Measurements from ENCODE around the gene ZBTB18.

Gene ZBTB18

DNA sequence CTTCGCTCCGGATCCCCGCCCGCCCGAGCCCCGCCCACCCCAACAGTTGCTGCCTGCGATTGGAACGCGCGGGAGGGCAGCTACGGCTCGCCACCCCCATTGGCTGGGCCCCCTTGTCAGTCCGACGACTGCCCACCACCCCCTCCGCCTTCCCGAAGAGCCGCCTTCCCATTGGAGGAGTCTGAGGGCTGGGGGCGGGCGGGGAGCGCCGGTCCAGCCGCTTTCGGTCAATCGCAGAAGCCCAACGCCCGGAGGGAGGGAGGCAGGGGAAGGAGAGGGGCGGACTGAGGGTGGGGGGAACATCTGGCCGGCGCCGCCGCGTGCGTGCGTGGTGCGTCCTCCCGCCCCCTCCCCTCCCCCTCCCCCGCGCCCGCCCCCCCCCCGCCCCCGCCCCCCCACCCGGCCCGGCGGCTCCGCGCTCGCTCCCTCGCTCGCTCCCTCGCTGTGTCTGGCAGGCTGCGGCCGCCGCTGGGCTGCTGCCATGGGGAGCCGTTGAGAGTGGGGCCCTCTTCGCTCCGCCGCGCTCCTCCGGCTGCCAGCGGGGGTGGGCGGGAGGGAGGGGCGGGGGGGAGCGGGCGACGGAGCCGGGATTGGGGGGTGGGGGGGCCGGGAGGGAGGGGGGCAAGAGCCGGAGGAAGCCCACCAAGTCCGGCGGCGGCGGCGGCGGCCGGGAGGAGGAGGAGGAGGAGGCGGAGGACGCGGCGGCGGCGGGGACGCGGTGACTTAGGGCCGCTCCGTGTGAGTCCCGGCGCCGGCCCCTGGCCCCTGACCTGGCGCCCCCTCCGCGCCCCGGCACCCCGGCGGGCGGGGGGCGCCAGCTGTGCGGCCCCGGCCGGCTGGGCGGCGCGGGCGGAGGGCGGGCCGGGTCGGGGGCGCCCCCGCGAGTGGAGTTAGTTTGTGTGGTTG, 2.6 kb upstream of the ZBTB18 start:
- H3K9me3 ChIP-seq (ENCODE audit: control insufficient read depth, insufficient read depth, low read length), result no peaks in the 10 kb centered on the region
- H3K9ac ChIP-seq (ENCODE audit: low read depth, low read length), result peak overlapping the region; percentile 65; the same call in 1 of the 2 replicates
- H3K36me3 ChIP-seq (ENCODE audit: insufficient read depth, low read length), result no peaks in the 10 kb centered on the region
- peaks cover 28% of the 10 kb centered on the region; the same call in 1 of the 2 replicates for H3K4me1 ChIP-seq (ENCODE audit: insufficient read depth, low read length)

DNA sequence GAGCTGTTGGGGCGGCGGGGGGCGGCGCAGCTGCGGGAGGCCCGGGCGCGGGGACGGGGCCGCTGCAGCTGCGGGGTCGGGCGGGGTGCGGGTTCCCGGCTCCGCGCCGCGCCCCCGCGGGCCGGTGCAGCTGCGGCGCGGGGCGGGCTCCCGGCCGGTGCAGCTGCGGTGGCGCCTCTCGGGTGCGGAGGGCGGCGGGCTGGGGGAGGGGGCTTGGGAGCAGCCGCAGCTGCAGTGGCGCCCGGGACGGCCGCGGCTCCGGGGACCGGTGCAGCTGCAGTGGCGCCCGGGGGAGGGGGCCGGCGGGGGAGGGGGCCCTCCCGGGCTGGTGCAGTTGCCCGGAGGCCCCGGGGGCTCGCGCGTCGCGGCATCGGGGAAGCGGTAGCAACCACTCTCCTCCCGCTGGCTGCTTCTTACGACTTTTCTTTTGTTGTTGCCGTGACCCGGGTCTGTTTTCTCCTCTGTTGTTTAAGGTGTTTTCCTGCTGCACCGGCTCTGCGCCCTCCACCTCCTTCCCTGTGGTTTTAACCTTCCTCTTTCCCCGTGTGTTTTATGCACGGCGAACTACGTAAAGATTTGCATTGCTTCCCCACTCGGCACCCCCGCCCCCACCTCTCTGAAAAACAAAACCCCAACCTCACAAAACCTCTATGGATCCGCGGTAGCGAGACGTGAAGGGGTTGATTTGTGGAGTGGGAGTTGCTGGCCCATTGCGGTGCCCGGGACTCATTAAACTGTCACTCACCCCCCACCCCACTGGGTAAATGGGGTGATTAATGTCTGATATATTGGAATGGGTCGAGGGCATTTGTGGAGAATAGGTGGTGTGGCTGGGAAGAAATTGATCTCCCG, 1.7 kb upstream of the ZBTB18 start:
- peaks cover 28% of the 10 kb centered on the region; the same call in 1 of the 2 replicates for H3K4me1 ChIP-seq (ENCODE audit: insufficient read depth, low read length)
- no peaks in the 10 kb centered on the region for H3K9me3 ChIP-seq (ENCODE audit: control insufficient read depth, insufficient read depth, low read length)
- peak overlapping the region; percentile 91 for H3K9ac ChIP-seq (ENCODE audit: low read depth, low read length)
- no peaks in the 10 kb centered on the region for H3K36me3 ChIP-seq (ENCODE audit: insufficient read depth, low read length)

DNA sequence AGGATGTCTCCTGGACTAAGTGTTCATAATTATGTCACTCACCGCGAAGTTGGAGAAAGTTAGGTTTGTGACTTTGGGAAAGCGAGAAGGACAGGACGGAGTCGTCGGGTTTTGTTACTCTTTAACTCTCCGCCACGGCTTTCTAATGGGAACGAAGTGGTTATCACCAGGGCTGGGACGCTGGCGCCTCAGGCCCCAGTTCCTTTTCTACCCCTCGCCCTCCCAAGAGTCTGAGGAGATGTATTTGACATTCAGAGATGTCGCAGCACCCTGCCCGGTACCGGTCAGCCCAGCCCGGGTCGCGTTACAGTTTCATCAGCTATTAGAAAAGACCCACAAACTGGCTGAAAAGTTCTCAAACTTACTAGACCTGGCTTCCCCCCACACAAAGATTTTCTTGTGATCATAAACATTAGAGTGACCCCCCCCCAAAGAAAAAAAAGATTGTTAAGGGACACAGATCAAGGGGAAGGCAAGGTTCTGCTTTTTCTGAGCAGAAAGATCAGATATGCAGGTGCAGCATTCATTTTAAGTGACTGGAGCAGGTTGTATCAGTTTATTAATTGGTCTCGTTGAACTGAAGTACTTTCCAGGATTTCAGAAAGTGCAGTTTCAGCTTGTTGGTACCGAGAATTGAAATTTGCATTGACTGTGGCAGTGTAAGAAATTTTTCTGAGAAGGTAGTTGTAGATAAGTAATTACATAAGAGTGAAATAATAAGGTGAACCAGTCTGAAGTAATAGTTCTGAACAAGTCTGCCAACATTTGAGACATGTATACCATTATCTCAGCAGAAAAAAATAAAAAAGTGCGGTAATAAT, 859 bp upstream of the ZBTB18 start:
- H3K9ac ChIP-seq (ENCODE audit: low read depth, low read length), result peak overlapping the region; percentile 91
- peaks cover 28% of the 10 kb centered on the region; the same call in 1 of the 2 replicates for H3K4me1 ChIP-seq (ENCODE audit: insufficient read depth, low read length)
- H3K36me3 ChIP-seq (ENCODE audit: insufficient read depth, low read length), result no peaks in the 10 kb centered on the region
- H3K9me3 ChIP-seq (ENCODE audit: control insufficient read depth, insufficient read depth, low read length), result no peaks in the 10 kb centered on the region

- peaks cover 23% of the 10 kb centered on the region; the same call in 1 of the 2 replicates for H3K4me1 ChIP-seq (ENCODE audit: insufficient read depth, low read length)
- H3K9ac ChIP-seq (ENCODE audit: low read depth, low read length), result no peak overlapping the region
Measured at GRCh38 chr1:244052016-244052727, 1.1 kb downstream of the ZBTB18 start.

GRCh38 chr1:244052728-244053312, 1.7 kb downstream of the ZBTB18 start:
- no peaks in the 10 kb centered on the region for H3K9me3 ChIP-seq (ENCODE audit: control insufficient read depth, insufficient read depth, low read length)
- H3K4me1 ChIP-seq (ENCODE audit: insufficient read depth, low read length), result peaks cover 23% of the 10 kb centered on the region; the same call in 1 of the 2 replicates
- H3K9ac ChIP-seq (ENCODE audit: low read depth, low read length), result no peak overlapping the region
- no peaks in the 10 kb centered on the region for H3K36me3 ChIP-seq (ENCODE audit: insufficient read depth, low read length)

More at GRCh38 chr1:244052016-244052727, 1.1 kb downstream of the ZBTB18 start:
- Histone ChIP-seq H3K9me3 (ENCODE audit: control insufficient read depth, insufficient read depth, low read length) (no peaks in the 10 kb centered on the region), H3K36me3 (ENCODE audit: insufficient read depth, low read length) (no peaks in the 10 kb centered on the region)

DNA sequence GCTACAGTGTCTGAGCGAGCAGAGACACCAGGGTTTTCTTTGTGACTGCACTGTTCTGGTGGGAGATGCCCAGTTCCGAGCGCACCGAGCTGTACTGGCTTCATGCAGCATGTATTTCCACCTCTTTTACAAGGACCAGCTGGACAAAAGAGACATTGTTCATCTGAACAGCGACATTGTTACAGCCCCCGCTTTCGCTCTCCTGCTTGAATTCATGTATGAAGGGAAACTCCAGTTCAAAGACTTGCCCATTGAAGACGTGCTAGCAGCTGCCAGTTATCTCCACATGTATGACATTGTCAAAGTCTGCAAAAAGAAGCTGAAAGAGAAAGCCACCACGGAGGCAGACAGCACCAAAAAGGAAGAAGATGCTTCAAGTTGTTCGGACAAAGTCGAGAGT, 2.7 kb downstream of the ZBTB18 start:
- H3K36me3 ChIP-seq (ENCODE audit: insufficient read depth, low read length), result no peaks in the 10 kb centered on the region
- no peak overlapping the region for H3K9ac ChIP-seq (ENCODE audit: low read depth, low read length)
- H3K9me3 ChIP-seq (ENCODE audit: control insufficient read depth, insufficient read depth, low read length), result no peaks in the 10 kb centered on the region
- peaks cover 23% of the 10 kb centered on the region; the same call in 1 of the 2 replicates for H3K4me1 ChIP-seq (ENCODE audit: insufficient read depth, low read length)

- Histone ChIP-seq H3K36me3 (ENCODE audit: insufficient read depth, low read length) (no peaks in the 10 kb centered on the region), H3K4me1 (ENCODE audit: insufficient read depth, low read length) (peaks cover 23% of the 10 kb centered on the region; the same call in 1 of the 2 replicates), H3K9me3 (ENCODE audit: control insufficient read depth, insufficient read depth, low read length) (no peaks in the 10 kb centered on the region), H3K9ac (ENCODE audit: low read depth, low read length) (no peak overlapping the region)
Measured at GRCh38 chr1:244054247-244054923, 3.3 kb downstream of the ZBTB18 start.

- Histone ChIP-seq H3K9ac (ENCODE audit: low read depth, low read length) (no peak overlapping the region), H3K4me1 (ENCODE audit: insufficient read depth, low read length) (peaks cover 23% of the 10 kb centered on the region; the same call in 1 of the 2 replicates), H3K36me3 (ENCODE audit: insufficient read depth, low read length) (no peaks in the 10 kb centered on the region), H3K9me3 (ENCODE audit: control insufficient read depth, insufficient read depth, low read length) (no peaks in the 10 kb centered on the region)
Measured at GRCh38 chr1:244054924-244055263, 3.8 kb downstream of the ZBTB18 start.

- Histone ChIP-seq H3K36me3 (ENCODE audit: insufficient read depth, low read length) (no peaks in the 10 kb centered on the region), H3K9me3 (ENCODE audit: control insufficient read depth, insufficient read depth, low read length) (no peaks in the 10 kb centered on the region), H3K9ac (ENCODE audit: low read depth, low read length) (no peak overlapping the region), H3K4me1 (ENCODE audit: insufficient read depth, low read length) (peaks cover 11% of the 10 kb centered on the region; the same call in 1 of the 2 replicates)
Measured at GRCh38 chr1:244056577-244056976, 5.5 kb downstream of the ZBTB18 start.

DNA sequence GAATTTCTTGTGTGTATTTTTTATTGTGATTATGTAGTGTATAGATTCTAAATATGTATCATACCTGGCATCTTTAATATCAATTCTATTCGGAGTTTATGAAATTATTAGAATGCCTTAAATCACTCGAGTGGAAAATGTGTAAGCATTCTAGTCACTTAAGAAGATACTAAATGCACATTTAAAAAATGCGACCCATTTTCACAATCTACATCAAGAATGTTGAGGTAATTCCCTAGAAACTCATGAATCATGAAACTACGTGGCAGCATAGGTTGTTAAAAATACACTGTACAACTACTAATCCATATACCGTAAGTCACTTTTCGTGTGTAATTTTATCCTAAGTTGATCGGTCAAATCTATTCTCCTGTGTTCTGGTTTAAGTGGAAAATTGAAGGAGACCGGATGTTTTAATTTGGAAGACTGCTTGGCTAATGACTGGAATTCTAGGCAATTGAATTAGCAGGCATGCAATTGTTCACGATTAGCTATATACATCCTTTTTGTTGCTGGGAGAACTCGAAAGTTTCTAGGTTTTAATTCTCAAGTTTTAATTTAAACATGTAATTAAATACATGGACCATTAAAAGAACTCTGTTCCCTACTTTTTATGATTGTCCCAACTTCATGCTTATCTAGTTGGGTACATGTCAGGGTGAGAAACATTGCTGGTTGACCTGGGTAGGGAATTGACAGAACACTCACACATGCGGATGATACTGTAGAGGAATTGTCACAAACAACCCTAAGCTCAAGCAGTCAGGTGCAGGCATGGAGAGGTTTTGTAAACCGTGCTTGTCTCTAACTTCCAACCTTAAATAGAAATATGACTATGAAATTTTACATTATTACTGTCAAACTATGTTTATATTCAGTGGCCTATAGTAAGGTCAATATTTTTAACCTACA, 6.6 kb downstream of the ZBTB18 start:
- no peaks in the 10 kb centered on the region for H3K9me3 ChIP-seq (ENCODE audit: control insufficient read depth, insufficient read depth, low read length)
- H3K9ac ChIP-seq (ENCODE audit: low read depth, low read length), result no peak overlapping the region
- H3K4me1 ChIP-seq (ENCODE audit: insufficient read depth, low read length), result peaks cover 3% of the 10 kb centered on the region; the same call in 1 of the 2 replicates
- H3K36me3 ChIP-seq (ENCODE audit: insufficient read depth, low read length), result no peaks in the 10 kb centered on the region

DNA sequence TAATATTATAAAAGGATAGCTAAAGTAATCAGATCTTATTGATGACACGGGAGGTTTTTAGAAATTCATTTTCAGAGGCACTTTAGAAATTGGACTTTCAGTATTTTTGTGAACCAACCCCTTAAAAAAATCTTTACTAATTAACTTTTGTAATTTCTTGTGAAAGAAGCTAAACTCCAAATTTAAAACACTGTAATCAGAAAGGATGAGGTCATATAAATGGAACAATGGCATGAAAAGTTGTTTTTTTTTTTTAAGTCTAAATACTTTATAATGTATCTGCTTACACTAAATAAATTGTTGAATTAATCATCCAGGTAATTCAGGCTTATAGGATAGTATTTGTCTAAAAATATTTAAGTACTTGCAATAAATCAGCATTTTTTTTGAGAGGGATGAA, 9.0 kb downstream of the ZBTB18 start:
- H3K4me1 ChIP-seq (ENCODE audit: insufficient read depth, low read length), result peaks cover 11% of the 10 kb centered on the region; the same call in 1 of the 2 replicates
- no peaks in the 10 kb centered on the region for H3K9me3 ChIP-seq (ENCODE audit: control insufficient read depth, insufficient read depth, low read length)
- no peak overlapping the region for H3K9ac ChIP-seq (ENCODE audit: low read depth, low read length)
- no peaks in the 10 kb centered on the region for H3K36me3 ChIP-seq (ENCODE audit: insufficient read depth, low read length)

DNA sequence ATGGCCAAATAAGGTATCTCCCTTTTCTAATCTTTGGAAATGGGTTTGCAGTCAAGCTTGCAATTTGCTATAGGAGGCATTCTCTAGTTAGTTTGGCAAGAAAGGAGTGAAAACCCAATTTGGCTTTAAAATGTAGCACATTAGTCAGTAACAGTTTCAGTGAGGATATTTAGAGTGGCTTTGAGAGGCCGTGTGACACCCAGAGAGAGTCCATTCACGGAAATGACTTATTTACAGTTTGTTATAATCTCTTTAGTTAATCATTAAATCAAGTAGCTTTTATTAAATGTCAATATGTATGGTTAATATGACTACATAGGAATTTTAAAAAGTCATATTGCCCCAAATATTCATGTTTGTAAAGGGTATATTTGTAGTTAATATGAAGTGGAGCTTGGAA, 9.6 kb downstream of the ZBTB18 start:
- no peak overlapping the region for H3K9ac ChIP-seq (ENCODE audit: low read depth, low read length)

More for the DNA sequence above, 9.6 kb downstream of the ZBTB18 start:
- H3K9me3 ChIP-seq (ENCODE audit: control insufficient read depth, insufficient read depth, low read length), result no peaks in the 10 kb centered on the region
- H3K4me1 ChIP-seq (ENCODE audit: insufficient read depth, low read length), result peaks cover 11% of the 10 kb centered on the region
- no peaks in the 10 kb centered on the region for H3K36me3 ChIP-seq (ENCODE audit: insufficient read depth, low read length)

Data from ES-I3 (cell line).